Neural crest cell (in vitro differentiated cells): Measurements from ENCODE around the gene DOCK10. TPM values are rescaled to one million over a fixed set of nuclear protein-coding genes. Genes with fewer than 3 reads are reported as not detected.

ENCODE experiments used
- DNase-seq: peaks from one replicate; pipeline ENCODE4 v3.0.0; 2021; ENCODE audit warnings: low read depth, mixed read lengths, low spot score
- H3K27ac Mint-ChIP-seq: one replicate; pipeline ENCODE4 v1.8.0; 2021; ENCODE audit warnings: mild to moderate bottlenecking, mixed read lengths; ENCODE audit not compliant: unreplicated experiment
- H3K27me3 Mint-ChIP-seq: 2 replicates; pipeline ENCODE4 v1.8.0; 2021; ENCODE audit warnings: low read depth, mild to moderate bottlenecking, mixed read lengths
- H3K36me3 Mint-ChIP-seq: 2 replicates; pipeline ENCODE4 v1.8.0; 2021; ENCODE audit warnings: low read depth, mild to moderate bottlenecking, mixed read lengths
- H3K4me1 Mint-ChIP-seq: 2 replicates; pipeline ENCODE4 v1.8.0; 2021; ENCODE audit warnings: mixed read lengths
- H3K4me3 Mint-ChIP-seq: one replicate; pipeline ENCODE4 v1.8.0; 2021; ENCODE audit warnings: mild to moderate bottlenecking, mixed read lengths
- H3K9me3 Mint-ChIP-seq: 2 replicates; pipeline ENCODE4 v1.8.0; 2021; ENCODE audit warnings: mixed read lengths
- total RNA-seq: library from RNA; stranded (reverse); gene quantifications from 2 replicates; pipeline ENCODE4 v1.2.1, GENCODE V29; 2021
- TF ChIP-seq, protein P1 (sequence below): fragments of 200-600 bp; sonication (generic); conservative IDR thresholded peaks from 2 replicates; pipeline ENCODE4 v1.5.0; 2021; ENCODE audit warnings: antibody characterized with exemption, mild to moderate bottlenecking

The DOCK10 gene
- total RNA-seq, 1 donor from 2014 or later: 29.7 TPM

GRCh38 chr2:224966613-224967012, 75.7 kb downstream of the DOCK10 start:
- peaks cover 5% of the 10 kb centered on the region for H3K9me3 Mint-ChIP-seq
- H3K4me1 Mint-ChIP-seq: peaks cover 10% of the 10 kb centered on the region
- no peak for DNase-seq
- no peak overlapping the region for H3K27ac Mint-ChIP-seq
- no peak overlapping the region for H3K4me3 Mint-ChIP-seq
- TF ChIP-seq, protein P1, sequence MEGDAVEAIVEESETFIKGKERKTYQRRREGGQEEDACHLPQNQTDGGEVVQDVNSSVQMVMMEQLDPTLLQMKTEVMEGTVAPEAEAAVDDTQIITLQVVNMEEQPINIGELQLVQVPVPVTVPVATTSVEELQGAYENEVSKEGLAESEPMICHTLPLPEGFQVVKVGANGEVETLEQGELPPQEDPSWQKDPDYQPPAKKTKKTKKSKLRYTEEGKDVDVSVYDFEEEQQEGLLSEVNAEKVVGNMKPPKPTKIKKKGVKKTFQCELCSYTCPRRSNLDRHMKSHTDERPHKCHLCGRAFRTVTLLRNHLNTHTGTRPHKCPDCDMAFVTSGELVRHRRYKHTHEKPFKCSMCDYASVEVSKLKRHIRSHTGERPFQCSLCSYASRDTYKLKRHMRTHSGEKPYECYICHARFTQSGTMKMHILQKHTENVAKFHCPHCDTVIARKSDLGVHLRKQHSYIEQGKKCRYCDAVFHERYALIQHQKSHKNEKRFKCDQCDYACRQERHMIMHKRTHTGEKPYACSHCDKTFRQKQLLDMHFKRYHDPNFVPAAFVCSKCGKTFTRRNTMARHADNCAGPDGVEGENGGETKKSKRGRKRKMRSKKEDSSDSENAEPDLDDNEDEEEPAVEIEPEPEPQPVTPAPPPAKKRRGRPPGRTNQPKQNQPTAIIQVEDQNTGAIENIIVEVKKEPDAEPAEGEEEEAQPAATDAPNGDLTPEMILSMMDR: no peak
- no peaks in the 10 kb centered on the region for H3K27me3 Mint-ChIP-seq
- H3K36me3 Mint-ChIP-seq: peaks cover 3% of the 10 kb centered on the region

DNA sequence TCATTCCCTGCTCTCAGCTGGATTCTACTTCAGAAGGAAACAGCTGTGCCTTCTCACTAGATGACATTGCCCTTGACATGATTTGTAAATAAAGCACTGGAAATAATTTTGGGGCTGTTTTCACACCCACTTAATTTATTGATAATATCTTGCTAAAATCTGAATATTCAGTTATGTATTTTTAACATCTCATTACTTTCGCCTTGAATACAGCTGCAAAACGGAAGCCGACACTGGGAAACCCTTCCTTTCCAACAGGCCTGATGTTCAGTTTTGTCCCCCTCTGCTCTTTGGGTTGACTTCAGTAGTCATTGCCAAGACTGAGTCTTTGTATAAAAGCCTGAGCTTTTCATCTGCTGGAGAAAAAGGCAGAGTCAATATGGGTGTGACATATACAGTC, 82.7 kb downstream of the DOCK10 start:
- no peaks in the 10 kb centered on the region for H3K27me3 Mint-ChIP-seq
- TF ChIP-seq, protein P1: no peak
- no peak overlapping the region for H3K27ac Mint-ChIP-seq
- H3K4me1 Mint-ChIP-seq: peaks cover 54% of the 10 kb centered on the region
- H3K9me3 Mint-ChIP-seq: peaks cover 5% of the 10 kb centered on the region
- no peak for DNase-seq
- no peak overlapping the region for H3K4me3 Mint-ChIP-seq
- H3K36me3 Mint-ChIP-seq: peaks cover 6% of the 10 kb centered on the region

- H3K27ac Mint-ChIP-seq: peak overlapping the region; percentile 39
These were observed 83.4 kb downstream of the DOCK10 start for GRCh38 chr2:224958873-224959272.

DNA sequence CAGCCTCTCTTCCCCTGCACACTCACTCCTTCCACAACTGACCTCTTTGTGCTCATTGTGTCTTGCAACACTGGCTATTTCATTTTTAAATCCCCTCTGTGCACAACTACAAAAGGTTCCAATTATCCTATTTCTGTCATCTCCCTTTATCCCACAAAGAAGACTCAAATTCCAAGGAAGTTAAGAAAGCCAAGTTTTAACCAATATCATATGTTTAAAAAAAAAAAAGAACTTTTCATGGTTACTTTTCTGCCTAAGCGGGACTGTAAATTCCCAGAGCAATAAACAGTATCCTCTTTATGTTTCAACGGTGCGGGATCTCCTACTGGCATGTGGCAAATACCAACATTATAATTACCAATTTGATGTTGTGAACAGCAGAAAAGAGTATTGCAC, 83.8 kb downstream of the DOCK10 start:
- Mint-ChIP-seq H3K4me3 (peak overlapping the region; percentile 27), H3K4me1 (peaks cover 54% of the 10 kb centered on the region), H3K9me3 (peaks cover 5% of the 10 kb centered on the region), H3K27me3 (no peaks in the 10 kb centered on the region), H3K27ac (peak overlapping the region; percentile 96), H3K36me3 (peaks cover 6% of the 10 kb centered on the region)
- DNase-seq: no peak
- TF ChIP-seq, protein P1: no peak

More at GRCh38 chr2:224958873-224959272, 83.4 kb downstream of the DOCK10 start:
- TF ChIP-seq, protein P1: no peak
- Mint-ChIP-seq H3K36me3 (peaks cover 6% of the 10 kb centered on the region), H3K27me3 (no peaks in the 10 kb centered on the region), H3K9me3 (peaks cover 5% of the 10 kb centered on the region), H3K4me3 (peak overlapping the region; percentile 27), H3K4me1 (peaks cover 54% of the 10 kb centered on the region)
- DNase-seq: no peak

DNA sequence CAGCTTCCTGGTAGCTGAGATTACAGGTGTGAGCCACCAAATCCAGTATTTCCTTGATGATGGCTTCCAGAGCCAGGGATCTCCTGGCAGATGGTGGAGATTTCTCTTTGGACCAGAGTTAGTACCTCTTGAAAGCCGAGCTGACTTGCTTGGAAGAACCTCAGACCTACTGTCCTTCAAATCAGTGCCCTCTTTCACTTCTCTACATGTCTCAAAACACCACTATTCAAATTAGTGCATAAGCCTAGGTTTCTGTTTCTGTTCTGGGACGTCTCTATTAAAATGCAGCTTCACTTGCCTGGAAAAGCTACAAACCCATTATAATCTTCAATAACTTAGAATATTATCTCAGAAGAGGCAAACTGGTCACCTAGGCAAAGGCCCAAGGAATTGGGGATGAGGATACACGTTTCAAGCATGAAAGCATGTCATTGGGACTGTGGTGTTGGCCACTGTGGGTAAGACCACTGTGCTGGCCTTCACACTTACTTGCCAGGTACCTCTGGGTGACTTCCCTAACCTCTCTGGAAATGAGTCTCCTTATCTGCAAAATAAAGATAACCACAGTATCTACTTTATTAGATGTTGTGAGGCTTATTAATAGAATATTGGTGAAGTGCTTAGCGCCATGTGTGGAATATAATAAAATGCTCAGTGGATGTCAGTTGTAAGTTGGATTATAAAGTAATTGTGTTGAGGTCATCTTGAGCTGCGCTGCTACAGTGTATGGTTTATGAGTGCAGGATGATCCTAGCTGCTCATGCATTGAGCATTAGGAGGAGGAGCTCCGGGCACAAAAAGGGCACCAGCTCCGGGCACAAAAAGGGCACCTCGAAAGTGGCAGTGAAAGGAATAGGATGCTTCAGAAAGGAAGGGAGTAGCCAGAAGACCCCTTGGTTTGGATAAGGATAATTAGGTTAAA, 84.5 kb downstream of the DOCK10 start:
- peak overlapping the region; percentile 96 for H3K27ac Mint-ChIP-seq
- TF ChIP-seq, protein P1: no peak

More for the DNA sequence above, 84.5 kb downstream of the DOCK10 start:
- Mint-ChIP-seq H3K9me3 (peaks cover 3% of the 10 kb centered on the region), H3K36me3 (peaks cover 6% of the 10 kb centered on the region), H3K4me1 (peaks cover 53% of the 10 kb centered on the region), H3K4me3 (peak overlapping the region; percentile 27), H3K27me3 (no peaks in the 10 kb centered on the region)
- DNase-seq: no peak
